GM10266 (cell line): ENCODE results near the gene RPS14.
"Not testable (repeated sequence)": the region's sequence is repeated elsewhere in the genome, so short reads cannot be mapped to it uniquely, and the experiment has no call there.

ENCODE experiments used
- DNase-seq: peaks from one replicate; pipeline ENCODE4 v3.0.0; 2012; ENCODE audit errors: extremely low spot score
- TF ChIP-seq, protein P1 (sequence below): IDR thresholded peaks from 2 replicates; pipeline ENCODE4 v1.5.1; 2012; ENCODE audit warnings: mild to moderate bottlenecking, low read depth; ENCODE audit not compliant: control insufficient read depth, insufficient read depth; ENCODE audit errors: missing control alignments

Gene RPS14

DNA sequence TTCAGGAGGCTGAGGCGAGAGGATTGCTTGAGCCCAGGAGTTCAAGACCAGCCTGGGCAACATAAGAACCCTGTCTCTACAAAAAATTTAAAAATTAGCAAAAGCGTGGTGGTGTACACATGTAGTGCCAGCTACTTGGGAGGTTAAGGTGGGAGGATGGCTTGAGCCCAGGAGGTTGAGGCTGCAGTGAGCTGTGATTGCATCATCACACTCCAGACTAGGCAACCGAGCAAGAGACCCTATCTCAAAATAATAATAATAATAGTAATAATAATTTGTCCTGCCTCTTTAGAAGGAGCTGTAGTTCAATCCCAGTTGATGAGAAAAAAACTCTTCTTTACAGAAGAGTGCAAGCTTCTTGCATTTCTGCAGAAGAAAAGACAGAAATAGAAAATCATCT, 26.8 kb downstream of the RPS14 start:
- TF ChIP-seq, protein P1, sequence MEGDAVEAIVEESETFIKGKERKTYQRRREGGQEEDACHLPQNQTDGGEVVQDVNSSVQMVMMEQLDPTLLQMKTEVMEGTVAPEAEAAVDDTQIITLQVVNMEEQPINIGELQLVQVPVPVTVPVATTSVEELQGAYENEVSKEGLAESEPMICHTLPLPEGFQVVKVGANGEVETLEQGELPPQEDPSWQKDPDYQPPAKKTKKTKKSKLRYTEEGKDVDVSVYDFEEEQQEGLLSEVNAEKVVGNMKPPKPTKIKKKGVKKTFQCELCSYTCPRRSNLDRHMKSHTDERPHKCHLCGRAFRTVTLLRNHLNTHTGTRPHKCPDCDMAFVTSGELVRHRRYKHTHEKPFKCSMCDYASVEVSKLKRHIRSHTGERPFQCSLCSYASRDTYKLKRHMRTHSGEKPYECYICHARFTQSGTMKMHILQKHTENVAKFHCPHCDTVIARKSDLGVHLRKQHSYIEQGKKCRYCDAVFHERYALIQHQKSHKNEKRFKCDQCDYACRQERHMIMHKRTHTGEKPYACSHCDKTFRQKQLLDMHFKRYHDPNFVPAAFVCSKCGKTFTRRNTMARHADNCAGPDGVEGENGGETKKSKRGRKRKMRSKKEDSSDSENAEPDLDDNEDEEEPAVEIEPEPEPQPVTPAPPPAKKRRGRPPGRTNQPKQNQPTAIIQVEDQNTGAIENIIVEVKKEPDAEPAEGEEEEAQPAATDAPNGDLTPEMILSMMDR = no peak
- DNase-seq = no peak

DNA sequence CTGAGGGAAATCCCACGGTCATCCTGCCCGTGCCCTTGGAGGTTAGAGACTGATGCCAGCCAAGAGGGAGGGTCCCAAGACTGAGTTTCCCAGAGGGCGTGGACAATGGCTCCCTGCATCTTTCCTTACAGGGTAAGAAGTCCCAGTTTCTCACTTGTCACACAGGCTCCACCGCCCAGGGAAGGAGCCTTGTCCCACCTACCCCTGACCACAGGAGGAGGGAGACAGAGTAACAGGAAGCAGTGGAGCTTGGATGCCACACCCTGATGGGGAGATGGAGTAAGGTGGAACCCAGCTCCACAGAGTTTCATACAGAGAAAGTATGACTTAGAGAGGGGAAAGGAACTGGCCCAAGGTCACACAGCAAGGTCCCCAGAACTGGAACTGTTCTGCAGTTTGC, 27.5 kb downstream of the RPS14 start:
- DNase-seq = no peak
- TF ChIP-seq, protein P1 = no peak

DNA sequence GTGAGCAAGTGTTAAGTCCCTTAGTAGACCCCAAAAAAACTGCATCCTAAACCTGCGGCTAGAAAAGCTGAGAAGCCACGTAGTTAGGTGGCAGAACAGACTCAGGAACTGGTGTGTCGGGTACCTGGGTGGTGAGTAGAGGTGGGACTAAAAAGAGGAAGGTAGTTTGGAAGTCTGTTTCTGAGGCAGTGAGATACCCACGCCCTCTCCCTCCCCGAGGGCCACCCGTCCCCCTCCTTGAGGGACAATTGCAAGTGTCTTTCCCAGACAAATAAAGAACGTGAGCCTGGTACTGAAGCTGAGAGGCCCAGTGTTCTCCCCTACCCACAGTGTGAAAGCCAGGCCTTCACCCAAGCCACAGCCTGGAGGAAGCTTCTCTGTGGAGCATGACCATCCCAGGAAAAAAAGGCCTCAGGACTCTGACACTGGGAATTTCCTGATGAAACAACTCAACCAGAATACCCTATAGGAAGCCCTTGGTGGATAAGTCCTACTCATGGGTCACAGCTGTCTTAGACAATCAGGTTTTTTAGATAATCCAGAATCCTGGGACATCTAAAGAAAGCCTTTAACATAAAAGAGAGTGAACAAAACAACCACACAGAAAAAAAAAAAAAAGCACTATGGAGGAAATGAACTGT, 29.8 kb downstream of the RPS14 start:
- TF ChIP-seq, protein P1 = no peak
- DNase-seq = no peak

GRCh38 chr5:150413902-150414790, 35.4 kb downstream of the RPS14 start:
- DNase-seq = not testable (repeated sequence)

DNA sequence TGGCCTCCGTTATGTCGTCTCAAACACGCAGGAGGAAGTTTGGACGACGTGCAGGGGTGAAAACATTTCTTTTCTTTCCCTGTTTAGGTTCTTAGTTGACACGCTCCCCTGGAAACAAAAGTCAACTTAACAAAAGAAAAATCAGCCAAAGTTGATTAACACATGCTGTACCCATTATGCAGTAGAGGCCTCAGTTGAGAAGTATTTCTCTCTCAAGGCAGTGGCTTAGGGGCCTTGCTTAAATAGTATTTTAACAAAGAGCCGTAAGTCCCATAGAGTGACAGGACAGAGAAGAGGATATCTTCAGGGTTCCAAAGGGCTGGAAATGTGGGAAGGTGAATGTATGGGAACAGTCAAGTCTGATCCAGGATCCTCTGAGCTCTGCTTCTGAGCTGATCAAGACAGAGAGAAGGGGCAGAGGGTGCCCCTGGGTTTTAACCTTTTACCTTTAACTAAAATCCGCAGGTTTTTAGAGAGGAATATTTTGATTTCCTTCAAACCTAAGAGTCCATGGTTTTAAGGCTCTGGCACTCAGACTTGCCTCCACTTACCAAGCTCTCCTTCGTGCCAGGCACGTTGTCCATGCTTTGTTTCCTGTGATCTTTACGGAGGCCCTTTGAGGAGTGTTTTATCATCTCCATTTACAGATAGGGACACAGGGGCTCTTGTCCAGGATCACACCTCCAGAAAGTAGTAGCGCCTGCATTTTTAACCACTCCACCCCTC, 36.2 kb downstream of the RPS14 start:
- TF ChIP-seq, protein P1 = no peak
- DNase-seq = no peak

DNA sequence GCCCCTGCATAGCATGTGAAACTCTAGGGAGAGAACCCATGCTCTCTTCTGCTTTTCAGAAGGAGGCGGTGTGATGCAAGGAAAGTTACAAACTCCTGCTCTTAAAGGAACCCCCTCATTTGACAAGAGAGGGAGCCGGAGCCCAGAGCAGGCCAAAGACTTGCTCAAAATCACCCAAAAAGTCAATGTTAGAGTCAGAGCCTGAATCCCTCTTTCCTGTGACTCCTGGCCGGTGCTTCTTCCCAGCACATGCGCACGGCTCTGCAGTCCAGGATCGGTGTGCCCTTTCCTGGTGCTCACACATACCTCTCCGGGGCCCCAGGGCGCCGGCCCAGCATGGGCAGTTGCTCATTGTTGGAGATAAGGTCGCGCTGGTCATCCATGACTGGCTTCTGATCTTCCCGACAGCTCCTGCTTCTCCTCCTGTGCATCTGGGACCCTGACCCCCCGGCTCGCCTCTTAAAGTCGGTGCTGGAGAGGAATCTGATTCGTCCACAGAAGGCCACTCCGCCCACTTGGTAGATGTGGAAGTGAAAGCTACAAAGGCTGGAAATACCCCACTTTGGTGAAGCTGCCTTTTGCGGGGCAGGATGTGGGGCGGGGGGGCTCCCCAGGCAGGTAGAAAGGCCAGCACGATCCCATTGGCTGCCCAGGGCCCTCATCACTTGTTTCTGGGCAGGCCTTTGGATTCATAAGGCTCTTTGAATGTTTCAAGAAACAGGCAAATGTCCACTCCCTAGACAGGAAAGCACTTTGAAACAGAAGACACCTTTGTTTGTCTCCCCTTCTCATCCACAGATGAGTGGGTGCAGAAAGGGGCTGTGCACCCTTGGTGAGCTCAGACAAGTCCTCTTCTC, 37.0 kb downstream of the RPS14 start, which contains the start of gene CD74:
Gene CD74 (minus strand): TSS at position 592 of the 857 bp plus-strand sequence. CDS start 161 bp downstream, at position 431.
- TF ChIP-seq, protein P1 = no peak
- DNase-seq = peak; percentile 88
